Naive thymus-derived CD8-positive, alpha-beta T cell (primary cell): ENCODE data around the gene SLC35F6. TPM values are rescaled to one million over a fixed set of nuclear protein-coding genes. Genes with fewer than 3 reads are reported as not detected.

Experiments used
- polyA plus RNA-seq, 3 donors: library from polyadenylated mRNA; unstranded; fragments of 300-500 nt; fragmentation: Illumina TruSeq; gene quantifications; one replicate each; pipeline ENCODE4 v1.2.3, GENCODE V29; 2021
- total RNA-seq, 8 experiments: library from RNA in 2 of 8; stranded (reverse) in 2 of 8; gene quantifications; one replicate each; pipeline ENCODE4 v1.2.3 and lab custom pipeline; 2021 to 2026

Gene SLC35F6
- total and polyA plus RNA-seq, 5 experiments from 2014 or later = 3.7 to 18.0 (median 6.4) TPM

Other genes with a start within 250 kb of the SLC35F6 start
- gene CIB4, start 122.9 kb upstream of the SLC35F6 start, total RNA-seq = not detected
- not detected for gene CIB4, start 122.9 kb upstream of the SLC35F6 start, polyA plus RNA-seq
- gene KCNK3, start 71.6 kb upstream of the SLC35F6 start, total RNA-seq = not detected
- gene KCNK3, start 71.6 kb upstream of the SLC35F6 start, polyA plus RNA-seq = not detected
- under 1 TPM in 1 of 2 experiments, not detected in 1; 0.44 TPM for gene CENPA, start 21.8 kb downstream of the SLC35F6 start, total RNA-seq
- under 1 TPM in 1 of 3 donors, not detected in 2; 0.27 TPM for gene CENPA, start 21.8 kb downstream of the SLC35F6 start, polyA plus RNA-seq
- not detected for gene DPYSL5, start 83.8 kb downstream of the SLC35F6 start, total RNA-seq
- gene DPYSL5, start 83.8 kb downstream of the SLC35F6 start, polyA plus RNA-seq = not detected
- 1 to 10 TPM; 3.8 to 5.3 TPM for gene MAPRE3, start 206.4 kb downstream of the SLC35F6 start, total RNA-seq
- 1 to 10 TPM; 1.4 to 1.6 (median 1.5) TPM for gene MAPRE3, start 206.4 kb downstream of the SLC35F6 start, polyA plus RNA-seq